WI38 (cell line): ENCODE data around the gene ADAMTS18.

Experiments used
- H3K4me3 ChIP-seq: 2 replicates; pipeline ENCODE4 v1.5.1; 2011; ENCODE audit warnings: low read depth, mild to moderate bottlenecking, control low read depth, low read length
- TF ChIP-seq, protein P1 (sequence below): IDR thresholded peaks from 2 replicates; pipeline ENCODE4 v1.5.1; 2012; ENCODE audit warnings: low read depth, mild to moderate bottlenecking, control low read depth, low read length

Gene ADAMTS18

DNA sequence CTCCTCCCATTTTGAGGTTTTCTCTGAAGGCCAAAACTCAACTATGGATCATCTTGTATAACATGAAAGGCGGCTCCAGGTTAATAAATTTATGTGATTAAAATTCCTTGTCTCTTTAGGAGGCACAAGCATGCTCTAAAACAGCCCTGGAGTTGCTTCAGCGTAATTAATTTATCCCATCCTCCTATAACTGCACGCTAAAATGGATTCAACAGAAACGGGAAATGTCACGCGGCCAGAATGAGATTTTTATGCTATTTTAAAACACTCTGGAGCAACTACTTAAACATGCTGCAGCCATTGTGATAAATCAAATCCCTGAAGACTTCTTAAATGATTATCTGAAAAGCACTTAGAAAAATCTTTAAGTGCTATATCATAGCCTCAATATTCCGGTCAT lies 106.6 kb downstream of the ADAMTS18 start:
- H3K4me3 ChIP-seq, result no peak overlapping the region
- TF ChIP-seq, protein P1, sequence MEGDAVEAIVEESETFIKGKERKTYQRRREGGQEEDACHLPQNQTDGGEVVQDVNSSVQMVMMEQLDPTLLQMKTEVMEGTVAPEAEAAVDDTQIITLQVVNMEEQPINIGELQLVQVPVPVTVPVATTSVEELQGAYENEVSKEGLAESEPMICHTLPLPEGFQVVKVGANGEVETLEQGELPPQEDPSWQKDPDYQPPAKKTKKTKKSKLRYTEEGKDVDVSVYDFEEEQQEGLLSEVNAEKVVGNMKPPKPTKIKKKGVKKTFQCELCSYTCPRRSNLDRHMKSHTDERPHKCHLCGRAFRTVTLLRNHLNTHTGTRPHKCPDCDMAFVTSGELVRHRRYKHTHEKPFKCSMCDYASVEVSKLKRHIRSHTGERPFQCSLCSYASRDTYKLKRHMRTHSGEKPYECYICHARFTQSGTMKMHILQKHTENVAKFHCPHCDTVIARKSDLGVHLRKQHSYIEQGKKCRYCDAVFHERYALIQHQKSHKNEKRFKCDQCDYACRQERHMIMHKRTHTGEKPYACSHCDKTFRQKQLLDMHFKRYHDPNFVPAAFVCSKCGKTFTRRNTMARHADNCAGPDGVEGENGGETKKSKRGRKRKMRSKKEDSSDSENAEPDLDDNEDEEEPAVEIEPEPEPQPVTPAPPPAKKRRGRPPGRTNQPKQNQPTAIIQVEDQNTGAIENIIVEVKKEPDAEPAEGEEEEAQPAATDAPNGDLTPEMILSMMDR, result no peak

DNA sequence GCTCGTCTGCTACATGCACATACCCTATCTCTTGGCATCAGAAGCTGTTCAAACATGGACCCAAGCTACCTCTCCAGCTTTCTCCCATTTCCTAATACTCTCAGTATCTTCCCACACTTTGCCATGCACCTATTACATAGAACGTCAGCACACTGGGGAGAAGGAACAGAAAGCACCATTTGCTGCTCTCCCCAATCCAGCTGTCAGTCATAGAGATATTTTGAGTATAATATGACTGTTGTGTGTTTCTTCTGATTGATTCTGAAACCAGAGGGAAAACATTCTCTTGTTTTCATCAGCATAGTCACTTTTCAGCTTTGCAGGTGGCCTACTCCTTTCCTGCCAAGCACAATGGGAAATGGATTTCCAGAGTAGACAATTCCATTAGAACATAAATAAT lies 107.1 kb downstream of the ADAMTS18 start:
- H3K4me3 ChIP-seq, result no peak overlapping the region
- TF ChIP-seq, protein P1, result no peak

DNA sequence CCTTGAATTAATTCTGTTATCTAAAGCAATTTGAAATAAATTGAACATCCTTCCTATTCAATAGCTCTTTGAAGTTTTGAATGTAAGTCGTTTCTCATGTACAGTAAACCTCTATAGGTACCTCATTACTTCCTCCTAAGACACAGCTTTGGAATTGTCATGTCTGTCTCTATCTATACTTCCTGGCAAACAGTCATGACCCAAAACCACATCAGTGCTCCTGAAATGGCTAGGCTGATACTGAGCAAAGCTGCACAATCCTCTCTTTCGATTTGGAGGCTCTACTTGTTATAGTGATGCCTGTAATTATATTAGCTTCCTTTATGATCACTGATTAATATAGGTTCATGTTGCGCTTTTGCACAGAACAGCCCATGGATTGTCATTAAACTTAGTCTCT lies 110.1 kb downstream of the ADAMTS18 start:
- no peak overlapping the region for H3K4me3 ChIP-seq
- TF ChIP-seq, protein P1, result no peak

DNA sequence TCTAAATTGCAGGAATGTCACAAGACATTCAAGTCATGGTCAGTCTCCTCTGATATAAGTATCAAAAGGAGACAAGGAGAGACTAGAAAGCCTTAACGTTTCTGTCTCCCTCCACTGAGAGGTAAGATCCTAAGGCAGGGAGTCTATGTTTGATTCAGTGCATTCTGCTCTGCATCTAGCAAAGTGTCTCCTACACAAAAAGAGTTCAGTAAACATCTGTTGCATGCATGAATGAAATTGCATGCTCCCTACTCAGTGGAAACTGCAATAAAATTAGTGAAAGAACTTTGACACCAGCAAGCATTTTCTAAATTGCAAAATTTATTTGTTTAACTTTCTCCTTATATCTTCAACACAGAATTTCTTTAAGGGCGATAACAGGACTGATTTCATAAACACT lies 111.1 kb downstream of the ADAMTS18 start:
- TF ChIP-seq, protein P1, result no peak
- no peak overlapping the region for H3K4me3 ChIP-seq

DNA sequence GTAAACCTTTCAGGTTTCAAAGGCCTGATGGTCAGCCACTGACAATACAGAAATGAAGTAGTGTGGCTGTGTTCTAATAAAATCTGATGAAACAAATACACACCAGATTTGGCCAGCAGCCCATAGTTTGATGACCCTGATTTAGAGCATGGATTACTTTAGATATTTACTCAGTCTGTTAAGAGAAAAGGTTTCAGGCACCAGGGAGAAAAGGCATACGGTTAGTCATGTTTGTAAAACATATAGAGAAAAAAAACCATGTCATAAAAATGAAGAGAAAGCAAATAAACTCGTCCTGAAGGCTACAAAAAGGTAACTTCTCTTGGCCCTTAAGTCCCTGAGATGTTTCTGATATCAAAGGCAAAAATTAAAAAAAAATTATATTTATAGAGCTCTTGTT lies 112.1 kb downstream of the ADAMTS18 start:
- no peak overlapping the region for H3K4me3 ChIP-seq
- TF ChIP-seq, protein P1, result no peak

DNA sequence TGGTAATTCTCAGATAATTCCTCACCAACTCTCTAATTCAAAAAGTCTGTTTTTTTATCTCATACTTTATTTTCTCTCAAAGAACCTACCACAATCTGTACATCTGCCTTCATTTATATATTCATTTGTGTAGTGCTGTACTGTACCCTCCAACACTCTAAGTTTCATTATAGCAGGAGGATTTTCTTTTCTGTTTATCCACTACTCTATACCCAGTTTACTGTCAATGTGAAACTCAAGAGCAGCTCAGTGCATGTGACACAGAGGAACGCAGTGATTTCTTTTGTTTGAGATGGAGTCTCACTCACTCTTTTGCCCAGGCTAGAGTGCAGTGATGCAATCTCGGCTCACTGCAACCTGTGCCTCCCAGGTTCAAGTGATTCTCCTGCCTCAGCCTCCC lies 117.8 kb downstream of the ADAMTS18 start:
- TF ChIP-seq, protein P1, result no peak
- H3K4me3 ChIP-seq, result no peak overlapping the region

DNA sequence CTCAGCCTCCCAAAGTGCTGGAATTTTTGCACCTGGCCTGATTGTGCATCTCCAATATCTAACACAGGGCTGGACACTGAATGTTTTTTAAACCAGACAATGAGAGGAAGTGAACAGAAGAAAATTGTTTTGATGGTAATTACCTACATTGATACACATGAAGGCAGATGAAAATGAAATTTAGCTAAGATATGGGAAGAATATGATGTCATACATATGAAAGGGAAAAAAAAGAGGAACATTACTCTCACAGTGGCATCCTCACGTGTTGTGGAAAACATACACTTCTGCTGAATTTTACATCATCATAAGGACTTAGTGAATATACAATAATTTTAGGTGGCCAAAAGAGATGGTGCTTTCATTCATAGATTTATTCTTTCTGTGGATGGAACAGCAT lies 124.0 kb downstream of the ADAMTS18 start:
- no peak overlapping the region for H3K4me3 ChIP-seq
- TF ChIP-seq, protein P1, result no peak
